ENCODE data around the gene ZIC4.

- TF ChIP-seq CTCF (IDR thresholded peaks at IDR 0.05): no peak
- TF ChIP-seq POLR2A (IDR thresholded peaks at IDR 0.05): no peak
Observed at GRCh38 chr3:147395899-147396711, 10.2 kb downstream of the ZIC4 start.

Measured in prostate gland (tissue), 2 donors.